ELF-1 (cell line): ENCODE results near the gene TLX1.

ENCODE experiments used
- DNase-seq: peaks from one replicate; pipeline ENCODE4 v3.0.0-alpha.2; 2016; ENCODE audit warnings: low read depth, low spot score

Gene TLX1

DNA sequence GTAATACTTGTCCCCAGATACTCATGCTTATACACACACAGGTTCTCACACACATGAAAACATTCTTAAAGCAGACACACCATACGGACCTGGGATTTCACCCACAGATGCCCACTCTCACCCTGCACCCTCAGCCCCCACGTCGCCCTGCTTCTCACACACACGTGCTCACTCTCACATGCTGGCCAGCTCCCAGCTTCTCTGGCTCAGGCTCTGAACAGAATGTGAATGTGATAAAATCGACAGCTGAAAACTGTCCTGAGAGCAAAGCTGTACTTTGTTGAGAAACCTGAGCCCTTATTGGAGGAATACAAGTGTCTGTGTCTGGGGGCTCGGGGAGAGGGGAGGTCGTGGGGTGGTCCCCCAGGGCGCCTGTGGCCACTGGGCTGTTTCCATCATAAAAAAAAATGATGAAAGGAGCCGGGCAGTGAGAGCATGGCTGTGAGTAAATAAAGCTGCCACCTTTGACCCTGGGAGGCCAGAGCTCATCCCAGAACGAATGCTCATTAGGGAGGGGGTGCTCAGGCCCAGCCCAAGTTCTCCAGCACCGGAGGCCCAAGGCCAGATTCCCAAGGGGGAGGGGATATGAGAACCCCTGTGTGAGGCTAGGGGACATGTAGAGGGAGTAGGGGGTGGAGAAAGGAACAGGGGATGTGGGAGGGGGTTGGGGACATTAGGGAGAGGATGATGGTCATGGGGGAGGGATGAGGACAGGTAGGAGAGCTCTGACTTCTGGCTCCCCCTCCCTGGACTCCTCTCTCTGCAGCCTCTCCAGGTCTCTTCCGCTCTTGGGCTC is 18.1 kb upstream of the TLX1 start:
- DNase-seq: no peak

DNA sequence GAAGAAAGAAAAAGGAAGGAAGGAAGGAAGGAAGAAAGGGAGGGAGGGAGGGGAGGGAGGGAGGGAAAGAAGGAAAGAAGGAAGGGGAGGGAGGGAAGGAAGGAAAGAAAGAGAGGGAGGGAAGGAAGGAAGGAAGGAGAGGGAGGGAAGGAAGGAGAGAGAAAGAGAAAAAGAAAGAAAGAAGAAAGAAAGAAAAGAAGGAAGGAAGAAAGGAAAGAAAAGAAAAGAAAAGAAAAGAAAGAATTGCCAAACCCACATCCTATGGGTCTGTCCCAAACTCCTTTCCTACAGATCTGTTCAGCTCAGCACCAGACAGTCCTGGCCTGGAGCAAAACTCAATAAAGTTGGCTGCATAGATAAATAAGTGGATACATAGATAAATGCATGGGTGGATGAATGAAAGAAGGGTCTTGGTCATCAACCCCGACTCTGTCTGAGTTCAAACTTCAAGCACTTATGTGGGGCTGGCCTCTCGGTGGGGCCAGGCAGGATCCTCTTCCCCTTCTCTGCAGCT is 17.2 kb upstream of the TLX1 start:
- no peak for DNase-seq

DNA sequence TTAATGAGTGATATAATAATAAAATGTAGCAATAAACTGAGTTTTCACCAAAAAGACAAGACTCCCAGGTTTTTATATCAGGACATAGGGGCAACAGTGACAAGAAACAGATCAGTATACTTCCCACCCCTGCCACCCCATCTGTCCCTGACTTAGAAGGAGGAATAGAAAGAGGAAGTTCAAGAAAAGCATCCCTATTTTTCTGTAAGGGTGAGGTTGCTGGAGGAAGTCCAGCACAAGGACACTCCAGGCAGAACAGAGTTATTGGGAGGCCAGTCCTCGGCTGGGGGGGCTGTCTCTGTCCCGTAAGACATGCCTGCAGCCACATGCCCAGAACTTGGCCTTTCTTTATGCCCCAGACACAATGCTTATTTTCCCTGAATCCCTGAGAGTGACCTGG is 16.5 kb upstream of the TLX1 start:
- DNase-seq: no peak

DNA sequence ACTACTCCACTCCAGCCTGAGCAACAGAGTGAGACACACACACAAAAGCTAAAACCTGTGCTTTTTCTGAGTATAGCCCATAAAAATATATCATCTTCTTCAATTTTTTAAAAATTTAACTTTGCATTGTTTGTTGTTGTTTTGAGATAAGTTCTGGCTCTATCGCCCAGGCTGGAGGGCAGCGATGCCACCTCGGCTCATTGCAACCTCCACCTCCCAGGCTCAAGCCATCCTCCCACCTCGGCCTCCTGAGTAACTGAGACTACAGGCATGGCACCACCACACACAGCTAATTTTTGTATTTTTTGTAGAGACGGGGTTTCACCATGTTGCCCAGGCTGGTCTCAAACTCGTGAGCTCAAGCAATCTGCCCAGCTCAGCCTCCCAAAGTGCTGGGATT is 14.3 kb upstream of the TLX1 start:
- no peak for DNase-seq

DNA sequence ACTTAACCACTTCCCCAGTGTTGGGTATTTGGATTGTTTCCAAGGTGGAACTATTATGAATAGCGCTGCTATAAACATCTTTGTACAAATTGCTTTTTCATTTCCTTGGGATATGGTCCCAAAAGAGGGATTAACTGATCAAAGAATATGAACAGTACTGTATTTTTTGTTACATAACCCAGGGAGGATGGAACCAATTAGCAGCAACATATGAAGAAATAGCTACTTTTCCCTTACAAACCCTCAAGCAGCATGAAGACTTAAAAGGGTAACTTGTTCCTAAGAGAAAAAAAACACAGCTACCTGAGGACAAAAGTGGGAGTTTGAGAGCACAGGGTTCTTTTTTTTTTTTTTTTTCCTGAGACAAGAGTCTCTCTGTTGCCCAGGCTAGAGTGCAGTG is 13.1 kb upstream of the TLX1 start:
- no peak for DNase-seq

DNA sequence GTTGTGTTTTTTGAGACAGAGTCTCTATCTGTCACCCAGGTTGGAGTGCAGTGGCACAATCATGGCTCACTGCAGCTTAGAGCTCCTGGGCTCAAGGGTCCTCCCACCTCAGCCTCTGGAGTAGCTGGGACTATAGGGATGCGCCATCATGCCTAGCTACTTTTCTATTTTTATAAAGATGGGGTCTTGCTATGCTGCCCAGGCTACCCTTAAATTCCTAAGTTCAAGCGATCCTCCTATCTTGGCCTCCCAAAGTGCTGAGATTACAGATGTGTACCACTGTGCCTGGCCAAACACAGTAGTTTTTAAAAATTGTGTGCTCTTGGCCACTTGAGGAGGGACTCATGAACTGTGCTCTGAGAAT is 10.6 kb upstream of the TLX1 start:
- no peak for DNase-seq

DNA sequence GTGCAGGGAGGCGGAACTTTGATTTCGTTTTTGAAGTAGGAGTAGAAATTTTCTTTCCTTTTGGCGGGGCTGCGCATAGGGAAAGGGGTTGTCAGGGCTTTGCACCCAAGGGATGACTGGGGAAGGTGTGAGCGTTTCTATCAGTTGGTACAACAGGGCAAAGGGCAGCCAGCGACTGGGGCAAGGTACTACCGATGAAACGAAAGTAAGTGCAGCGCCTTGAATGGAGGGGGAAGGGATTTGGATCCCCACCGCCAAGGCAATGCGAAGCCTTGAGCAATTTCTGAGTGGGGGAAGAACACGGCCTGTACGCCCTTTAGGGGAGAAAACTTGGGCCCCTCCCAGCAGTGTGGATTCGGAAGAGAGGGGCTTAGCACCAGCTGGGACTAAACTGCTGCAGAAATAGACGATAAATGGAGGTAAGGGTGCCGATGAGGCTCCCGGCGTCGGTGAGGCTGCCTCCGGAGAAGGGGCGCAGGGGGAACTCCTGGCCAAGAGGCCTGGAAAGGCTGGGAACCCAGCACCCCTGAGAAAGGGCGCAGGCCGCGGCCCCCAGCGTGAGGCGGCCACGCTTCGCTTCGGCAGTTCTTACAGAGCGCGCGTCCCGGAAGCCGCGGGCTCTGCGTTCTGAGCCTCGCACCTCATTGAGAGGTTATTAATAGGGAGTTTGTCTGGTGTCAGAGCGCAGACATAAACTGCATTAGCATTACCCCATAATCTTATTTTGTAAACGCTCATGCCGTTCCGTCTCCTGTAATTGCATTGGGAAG is 10.0 kb upstream of the TLX1 start:
- DNase-seq: no peak

DNA sequence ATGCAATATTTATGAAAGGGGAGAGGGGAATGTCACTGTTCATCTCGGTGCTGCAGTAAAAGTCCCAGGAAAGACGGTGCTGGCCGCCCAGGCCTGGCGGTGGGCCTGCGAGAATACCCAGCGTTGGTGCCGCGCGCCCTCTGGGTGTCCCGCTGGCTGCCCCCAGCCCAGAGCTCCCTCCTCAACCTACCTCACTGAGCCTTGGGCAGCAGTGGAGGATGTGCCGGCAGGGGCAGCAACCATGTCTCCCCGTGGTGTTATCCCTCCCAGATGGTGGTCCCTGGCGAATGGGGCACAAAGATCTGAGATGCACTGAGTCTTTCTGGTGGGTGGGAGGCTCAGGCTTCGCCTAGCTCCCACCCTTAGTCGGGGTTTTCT is 9.5 kb upstream of the TLX1 start:
- DNase-seq: no peak

DNA sequence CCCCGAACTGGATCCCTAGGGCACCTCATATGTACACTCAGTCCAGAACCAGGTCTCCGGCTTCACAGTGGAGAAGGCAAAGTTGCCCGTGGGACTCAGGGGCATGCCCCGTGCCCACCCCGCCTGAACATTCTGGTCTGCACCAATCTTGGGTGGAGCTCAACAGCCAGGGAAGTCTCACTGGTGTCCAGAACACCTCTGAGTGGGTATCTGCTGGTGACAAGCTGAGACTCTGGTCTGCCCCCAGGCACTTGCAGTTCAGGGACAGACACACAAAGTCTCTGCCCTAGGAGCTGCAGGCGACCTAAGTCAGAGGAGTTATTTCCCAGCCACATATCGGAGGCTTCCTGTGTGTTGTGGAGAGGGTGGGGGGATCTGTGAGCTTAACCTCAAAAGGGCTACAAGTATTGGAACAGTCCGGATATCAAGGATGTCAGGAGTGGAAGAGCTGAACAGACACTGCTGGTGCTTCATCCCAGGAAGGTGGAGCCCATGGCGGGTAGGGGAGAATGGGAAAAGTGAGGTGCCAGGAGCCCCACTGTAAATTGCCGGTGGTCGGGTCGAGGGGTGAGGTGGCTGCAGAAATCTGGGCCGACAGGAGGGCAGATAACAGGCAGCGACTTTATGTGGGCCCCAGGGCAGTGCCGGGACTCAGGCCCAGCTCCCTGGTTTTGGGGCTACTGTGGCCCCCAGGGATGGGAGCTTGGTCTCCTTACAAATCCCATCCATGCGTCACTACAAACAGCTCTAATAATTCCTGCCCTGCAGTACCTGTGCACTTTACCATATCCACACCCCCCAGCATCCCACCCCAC is 8.6 kb upstream of the TLX1 start:
- no peak for DNase-seq

DNA sequence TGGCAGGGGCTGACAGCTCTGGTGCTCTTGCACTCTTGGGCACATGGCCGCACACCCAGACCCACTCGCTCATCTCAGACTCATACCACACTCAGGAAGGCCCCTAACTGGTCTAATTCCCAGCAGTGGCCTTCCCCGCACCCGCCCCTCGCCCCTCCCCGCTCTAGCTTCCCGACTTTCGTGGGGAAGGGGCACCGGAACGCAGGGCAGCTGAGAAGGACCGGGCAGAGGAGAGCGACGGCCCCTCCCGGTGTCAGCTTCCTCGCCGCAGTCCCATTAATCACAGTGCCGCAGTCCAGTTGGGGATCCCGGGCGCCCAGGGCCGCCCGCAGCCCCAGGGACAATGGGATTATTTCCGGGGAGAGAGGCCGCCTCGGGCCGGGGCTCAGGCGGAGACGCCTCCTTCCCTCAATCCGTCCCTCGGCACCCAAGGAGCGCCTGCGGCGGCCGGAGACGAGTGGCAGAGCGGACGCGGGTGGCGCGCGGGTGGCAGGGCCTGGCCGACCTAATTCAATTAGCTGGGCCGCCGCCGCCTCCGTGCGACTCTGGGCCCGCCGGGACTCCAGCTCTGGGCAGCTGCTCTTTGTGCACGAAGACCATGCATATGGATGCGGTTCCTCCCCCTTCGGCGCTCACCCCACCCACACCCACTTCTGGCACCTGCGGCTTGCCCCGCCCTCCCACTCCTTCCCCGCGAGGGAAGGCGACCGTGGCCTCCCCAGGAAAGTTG is 7.8 kb upstream of the TLX1 start:
- peak; percentile 27 for DNase-seq

DNA sequence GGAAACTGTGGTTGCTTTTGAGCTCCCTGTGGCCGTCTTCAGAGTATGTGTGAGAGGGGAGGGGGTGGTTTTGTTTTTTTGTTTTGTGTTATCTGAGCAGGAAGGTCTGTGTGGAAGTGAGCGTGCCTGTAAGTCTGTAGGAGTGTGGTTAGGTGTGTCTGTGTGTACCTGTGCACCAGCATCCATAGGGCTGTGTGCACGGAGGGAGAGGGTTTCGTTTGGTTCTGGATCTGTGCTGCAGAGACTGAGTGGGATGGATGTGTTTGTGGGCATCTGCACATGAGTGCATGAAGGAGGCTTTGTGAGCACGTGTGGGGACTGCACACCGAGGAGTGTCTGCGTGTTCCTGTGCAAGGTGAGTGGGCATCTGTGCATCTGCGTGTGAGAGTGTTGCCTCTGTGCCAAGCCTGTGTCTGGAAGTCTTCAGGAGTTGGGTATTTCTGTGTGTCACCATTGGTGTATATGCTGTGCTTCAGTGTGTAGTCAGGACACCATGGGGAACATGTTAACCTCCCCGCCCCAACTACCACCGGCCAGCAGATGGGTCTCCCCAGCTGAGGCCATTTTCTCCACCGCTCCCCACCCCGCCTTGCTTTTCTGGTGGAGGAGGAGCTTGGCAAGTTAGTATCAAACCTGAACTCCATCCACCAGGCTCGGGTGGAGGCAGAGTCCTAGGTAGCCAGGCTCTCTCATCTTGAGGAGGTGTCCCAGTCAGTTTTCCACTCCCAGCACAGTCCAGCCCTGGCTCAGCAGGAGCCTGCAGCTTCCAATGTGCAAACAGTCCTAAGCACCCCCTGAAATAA is 7.1 kb upstream of the TLX1 start:
- DNase-seq: no peak

DNA sequence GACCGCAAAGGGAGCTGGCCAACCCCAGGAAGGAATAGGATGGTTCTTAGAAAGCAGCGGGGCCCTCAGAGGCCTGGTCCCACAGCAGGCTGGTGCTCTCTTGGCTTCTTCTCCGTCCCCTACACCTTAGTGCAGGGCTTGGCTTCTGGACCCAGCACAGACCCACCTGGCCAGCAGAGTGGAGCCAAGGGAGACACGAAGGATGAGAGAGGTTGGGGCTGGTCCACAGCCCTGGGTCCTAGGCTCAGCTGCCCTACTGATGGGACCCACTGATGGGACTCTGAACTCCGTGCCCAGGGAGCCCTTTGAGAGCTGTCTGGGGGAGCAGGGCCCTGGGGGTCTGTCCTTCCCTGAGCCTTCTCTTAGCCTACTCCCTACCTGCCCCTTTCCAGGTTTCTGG is 6.2 kb upstream of the TLX1 start:
- DNase-seq: no peak

DNA sequence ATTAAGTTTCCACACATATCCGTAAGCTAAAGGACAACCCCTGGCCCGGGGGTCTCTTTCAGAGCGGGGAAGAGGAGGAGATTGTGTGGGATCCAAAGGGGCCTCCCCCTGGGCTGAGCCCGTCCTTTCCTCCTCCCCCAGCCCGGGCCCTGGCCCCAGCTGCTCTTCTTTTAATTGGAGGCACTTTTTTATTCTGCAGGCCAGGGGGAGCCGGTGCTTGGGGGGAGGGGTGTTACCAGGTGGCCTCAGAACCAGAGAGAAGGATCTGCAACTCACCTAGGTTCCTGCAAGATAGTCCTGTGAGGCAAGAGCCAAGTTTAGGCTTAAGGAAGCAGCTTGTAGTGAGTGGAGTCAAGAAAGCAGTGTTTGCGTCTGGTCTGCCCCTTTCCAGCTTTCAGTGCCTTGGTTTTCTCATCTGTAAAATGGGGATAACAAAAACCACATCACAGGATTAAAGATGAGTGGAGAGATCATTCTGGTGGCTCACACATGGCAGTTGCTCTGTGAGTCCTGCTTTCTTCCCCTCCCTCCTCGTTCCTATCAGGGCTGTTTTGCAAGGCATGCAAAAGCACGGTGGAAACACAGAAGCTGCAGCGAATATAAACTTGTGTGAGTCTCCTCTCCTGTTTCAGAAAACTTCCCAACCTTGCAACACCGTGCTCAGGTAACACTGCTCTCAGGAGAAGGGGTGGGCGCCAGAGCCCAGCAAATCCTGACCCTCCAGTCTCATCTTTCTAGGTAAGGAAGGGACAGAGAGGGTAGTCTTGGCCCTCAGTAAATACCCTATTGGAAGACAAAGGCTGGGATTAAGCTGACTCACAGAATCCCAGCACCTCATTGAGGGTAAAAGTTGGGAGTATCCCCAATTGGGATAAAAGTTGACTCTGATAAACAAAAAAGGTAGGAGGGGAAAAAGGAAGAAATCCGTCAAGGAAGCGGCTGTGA is 4.1 kb upstream of the TLX1 start:
- DNase-seq: no peak

DNA sequence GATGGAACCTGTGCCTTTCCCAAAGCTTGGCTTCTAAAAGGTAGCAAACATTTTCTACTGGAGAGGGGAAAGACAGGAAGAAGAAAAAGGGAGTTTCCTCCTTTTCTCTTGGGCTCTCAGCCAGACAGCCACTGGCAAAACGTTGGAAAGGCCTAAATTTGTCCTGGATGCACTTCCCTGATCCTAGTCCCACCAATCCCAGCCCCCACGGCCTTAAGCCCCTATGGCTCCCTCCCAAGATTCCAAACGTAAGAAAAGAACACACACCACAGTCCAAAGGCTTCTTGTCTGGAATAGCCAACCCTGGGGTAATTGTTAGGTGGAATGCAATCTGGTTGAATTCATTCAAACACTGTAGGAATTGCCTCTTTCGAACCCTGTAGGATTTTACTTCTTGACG is 959 bp upstream of the TLX1 start:
- no peak for DNase-seq

DNA sequence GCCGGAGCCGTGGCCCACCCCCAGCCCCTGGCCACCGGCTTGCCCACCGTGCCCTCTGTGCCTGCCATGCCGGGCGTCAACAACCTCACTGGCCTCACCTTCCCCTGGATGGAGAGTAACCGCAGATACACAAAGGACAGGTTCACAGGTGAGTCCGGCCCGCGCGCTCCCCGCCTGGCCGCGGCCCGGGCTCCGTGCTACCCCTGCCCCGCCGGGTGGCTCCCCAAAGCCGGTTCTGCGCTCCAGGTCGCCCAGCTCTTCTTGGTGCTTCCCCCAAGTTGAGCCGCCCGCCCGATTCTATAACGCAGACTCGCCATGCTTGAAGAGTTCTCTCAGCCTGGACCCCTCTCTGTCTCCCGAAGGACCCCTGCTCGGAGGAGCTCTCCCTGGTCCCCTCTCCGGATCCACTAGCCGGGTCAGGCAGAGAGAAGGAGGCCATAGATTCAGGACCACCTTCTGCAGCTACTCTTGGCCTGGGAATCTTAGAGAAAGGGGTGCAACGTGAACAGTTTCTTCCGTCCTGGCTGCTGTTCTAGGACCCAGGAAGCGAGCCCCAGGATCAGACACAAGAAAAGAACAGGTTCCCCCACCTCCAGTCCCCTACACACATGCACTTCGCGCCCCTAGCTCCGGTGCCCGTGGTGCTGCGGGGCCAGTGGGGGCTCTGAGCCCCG is 999 bp downstream of the TLX1 start:
- DNase-seq: no peak

DNA sequence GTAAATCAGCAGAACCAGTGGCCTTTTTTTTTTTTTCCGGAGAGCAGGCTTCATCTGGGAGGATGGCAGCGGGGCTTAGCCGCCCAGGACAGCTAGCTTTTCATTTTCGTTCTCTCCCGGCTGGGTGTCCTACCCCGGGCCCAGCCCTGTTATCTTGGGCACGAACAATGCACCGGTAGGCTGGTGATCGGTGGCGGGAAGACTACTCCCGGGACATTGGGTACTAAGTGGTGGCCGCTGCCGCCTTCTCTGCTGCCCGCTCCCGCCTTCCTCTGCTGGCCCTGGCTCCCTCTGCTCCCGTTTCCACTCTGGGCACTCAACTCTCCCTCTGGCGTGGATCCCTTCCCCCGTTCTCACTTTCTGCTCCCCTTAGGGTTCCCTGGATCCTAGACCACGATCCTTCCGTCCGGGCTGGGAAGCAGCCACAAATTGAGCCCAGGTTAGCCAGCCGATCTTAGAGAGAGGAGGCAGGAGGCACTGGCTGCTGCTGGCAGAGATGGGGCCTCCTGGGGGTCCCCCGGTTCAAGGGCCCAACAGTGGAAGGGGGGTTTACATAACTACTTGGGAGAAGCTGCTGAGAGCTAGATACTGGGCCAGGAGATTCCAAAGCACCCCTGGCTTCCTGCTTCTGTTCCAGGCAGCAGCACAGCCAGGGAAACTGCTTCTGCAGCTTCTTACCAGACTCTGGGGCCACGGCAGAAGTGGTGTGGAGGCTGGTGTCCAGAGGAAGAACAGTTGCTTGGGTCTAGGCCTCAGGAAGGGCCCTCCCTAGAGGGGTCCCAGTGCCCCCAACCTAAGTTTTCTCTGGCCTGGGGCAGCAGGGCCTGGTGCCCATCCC is 1.8 kb downstream of the TLX1 start:
- peak; percentile 23 for DNase-seq

DNA sequence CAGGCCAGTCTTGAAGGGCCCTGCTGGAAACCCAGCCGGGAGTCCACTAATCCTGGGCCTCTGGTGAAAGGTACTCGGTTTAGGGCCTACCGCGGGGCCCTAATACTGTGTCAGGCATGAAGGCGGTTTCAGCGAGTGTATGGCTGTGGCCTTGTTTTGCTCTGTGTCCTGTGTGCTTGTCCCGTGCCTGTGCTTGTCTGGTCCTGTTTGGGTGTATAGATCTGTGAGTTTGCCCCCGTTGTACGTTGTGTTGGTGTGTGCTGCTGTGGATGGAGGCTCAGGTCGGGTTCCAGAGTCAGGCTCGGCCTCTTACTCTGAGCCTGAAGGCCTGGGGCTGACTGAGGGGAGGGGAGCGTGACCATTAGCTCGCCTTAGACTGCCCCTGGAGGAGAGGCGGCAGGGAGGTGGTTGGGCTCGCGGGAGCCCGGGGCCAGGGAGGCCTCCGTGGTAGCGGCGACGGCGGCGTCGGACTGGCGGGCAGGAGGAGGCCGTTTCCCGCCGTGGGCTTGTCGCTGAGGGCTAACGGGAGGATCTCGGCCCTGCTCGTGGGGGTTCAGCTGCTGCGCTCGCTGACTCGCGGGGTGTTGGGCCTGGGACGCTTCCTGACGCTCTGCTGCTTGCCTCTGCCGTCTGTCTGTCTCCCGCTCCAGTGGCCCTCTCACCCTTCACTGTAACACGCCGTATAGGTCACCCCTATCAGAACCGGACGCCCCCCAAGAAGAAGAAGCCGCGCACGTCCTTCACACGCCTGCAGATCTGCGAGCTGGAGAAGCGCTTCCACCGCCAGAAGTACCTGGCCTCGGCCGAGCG is 2.6 kb downstream of the TLX1 start:
- DNase-seq: peak; percentile 85
